EL (cell line): ENCODE results near the gene LRRC8D.

Experiments
- DNase-seq: peaks from one replicate; pipeline ENCODE4 v3.0.0-alpha.2; 2016

Gene LRRC8D

DNA sequence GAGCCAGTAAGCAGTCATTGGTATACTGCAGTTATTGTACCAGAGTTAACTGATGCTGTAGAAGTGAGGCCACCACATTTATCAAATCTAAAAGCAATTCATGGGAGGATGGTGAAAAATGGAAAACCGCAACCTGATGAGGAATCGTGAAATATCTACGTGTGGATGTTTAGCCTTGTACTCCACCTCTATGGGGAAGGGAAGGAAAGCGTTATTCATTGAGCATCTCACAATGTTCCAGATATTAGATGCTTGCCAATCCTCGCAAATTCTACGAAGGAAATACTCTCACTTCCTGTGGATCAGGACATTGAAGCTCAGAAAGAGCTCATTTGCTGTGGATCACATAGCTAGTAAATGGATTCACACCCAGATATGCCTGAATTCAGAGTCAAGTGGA is 77.3 kb downstream of the LRRC8D start:
- no peak for DNase-seq

DNA sequence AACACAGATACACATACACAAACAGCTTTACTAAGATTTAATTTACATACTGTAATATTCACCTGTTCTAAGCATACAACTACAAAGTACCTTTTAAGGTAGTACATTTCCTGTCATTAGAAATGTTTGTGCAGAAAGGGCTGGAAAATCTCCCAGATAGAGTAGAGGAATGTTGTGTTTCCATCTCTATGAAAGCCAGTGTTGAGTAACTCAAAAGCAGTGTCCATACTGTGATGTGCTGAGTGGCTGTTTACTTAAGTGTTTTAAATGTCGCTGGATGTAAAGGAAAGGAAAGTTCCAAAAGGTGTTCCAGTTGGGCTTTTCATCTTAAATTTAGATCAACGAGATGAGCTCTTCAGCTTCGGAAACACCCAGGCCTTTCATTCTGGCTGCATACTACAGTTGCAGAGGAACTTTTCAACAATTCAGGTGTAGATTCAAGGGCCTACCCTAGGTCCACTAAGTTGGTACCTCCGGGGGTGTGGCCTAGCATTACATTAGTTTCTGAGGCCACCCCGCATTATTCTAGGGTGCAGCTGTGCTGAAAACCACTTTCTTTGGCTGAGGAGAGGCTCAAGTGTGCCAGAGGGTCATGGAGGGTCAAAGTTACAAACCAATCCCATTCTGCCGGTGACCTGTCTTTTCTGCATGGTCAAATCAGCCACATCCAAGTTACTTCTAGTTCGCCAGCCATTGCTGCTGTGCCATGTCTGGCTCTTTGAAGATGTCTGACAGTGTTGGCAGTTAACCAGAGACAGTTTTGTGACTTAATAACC is 78.1 kb downstream of the LRRC8D start:
- no peak for DNase-seq

DNA sequence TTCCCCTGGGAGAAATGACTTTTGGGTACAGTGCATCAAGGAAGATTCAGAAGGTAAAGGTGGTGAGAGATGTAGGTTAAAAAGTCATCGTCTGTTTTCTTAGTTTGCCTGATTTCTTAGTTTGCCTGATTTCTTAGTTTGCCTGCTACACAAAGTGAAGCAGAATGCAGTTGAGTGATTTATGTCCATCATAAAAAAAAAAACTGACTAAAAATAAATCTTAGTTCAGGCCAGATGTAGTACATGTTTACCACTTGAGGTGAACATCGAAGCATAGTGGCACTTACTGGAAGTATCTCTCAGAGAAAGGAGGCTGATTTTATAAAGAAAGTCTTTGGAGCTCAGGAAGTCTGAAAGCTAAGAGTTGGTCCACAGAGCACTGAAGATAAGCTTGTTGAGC is 79.5 kb downstream of the LRRC8D start:
- DNase-seq, result no peak

DNA sequence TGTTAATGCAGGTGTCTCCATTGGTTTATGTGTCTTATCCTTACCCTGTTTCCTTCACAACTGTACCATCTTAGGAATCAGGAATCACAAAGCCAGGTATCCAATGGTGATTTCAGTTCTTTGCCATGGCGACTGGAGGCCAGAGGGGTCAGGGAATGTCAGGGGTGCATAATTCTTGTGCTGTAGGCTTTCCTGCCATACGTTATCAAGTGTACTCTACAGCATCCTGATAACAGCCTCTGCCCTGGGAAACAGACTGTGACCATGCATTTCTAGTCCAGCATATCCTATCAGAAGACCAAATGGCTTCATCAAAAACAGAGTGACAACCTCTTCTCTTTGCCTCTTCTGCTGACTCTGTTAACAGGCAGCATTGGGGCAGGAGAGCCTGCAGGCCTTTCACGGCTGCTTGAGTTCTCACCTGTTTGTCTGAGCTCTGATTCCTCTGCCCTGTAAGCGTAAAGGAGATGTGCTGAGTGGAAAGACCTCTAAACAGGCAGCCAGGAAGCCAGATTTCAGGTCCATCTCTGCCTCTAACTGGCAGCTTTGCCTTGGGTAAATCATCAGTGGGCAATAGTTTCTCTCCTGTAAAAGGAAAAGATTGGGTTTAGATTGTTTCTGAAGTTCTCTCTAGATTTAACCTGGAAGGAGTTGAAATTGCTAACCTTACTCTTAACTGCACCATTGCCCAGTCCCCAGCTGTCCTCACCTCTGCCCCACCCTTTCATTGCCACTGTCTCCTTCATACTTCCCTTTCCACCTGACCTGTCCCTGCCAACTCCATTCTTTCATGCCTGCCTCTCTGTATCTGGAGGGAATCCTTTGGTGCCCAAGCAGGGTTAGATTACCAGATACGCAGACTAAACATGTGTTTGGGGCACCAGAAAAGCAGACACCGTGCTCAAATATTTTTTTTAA is 80.2 kb downstream of the LRRC8D start:
- DNase-seq, result no peak

DNA sequence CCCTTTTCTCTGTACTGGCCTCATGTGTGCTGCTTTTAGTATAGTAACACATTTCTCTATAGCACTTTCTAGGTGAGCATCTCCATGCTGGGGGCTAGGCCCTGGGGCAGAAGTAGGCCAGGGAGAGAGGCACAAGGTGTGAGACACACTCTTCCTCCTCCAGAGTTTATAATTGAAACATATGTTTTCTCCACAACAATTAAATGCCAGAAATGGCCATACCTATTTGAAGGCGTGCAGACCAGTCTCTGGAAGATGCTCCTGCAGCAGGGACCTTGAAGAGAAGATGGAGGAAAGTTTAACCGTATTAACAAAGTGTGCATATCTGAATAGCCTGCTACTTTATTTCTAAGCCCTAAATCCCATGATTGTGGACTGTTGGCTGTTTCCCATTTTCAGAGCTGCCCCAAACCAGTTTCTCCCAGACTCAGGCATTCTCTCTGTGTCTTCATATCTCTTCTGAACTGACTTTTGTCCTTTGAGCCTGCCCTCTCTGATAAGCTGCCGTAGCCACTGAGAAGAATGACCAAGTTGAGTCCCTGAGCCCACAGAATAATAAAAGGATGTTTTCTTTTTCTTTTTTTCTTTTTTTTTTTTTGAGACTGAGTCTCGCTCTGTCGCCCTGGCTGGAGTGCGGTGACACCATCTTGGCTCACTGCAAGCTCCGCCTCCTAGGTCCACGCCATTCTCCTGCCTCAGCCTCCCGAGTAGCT is 81.3 kb downstream of the LRRC8D start:
- no peak for DNase-seq

DNA sequence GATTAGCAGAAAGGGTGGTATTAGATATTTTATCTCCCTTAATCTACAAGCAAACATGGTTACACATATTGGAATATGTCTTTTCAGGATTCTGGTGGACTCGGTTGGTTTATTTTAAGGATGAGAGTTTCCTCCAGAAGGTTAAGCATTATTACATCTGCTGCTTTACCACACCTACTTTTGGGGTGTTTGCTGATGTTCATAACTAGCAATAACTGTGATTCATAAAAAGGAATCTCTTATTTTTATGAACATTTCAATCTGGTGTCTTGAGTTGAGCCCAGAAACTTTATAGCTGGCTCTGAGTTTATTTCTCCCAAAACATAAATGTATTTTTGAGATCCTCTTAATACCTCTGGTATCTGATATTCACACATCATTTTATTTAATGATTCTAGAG is 82.7 kb downstream of the LRRC8D start:
- DNase-seq, result no peak

DNA sequence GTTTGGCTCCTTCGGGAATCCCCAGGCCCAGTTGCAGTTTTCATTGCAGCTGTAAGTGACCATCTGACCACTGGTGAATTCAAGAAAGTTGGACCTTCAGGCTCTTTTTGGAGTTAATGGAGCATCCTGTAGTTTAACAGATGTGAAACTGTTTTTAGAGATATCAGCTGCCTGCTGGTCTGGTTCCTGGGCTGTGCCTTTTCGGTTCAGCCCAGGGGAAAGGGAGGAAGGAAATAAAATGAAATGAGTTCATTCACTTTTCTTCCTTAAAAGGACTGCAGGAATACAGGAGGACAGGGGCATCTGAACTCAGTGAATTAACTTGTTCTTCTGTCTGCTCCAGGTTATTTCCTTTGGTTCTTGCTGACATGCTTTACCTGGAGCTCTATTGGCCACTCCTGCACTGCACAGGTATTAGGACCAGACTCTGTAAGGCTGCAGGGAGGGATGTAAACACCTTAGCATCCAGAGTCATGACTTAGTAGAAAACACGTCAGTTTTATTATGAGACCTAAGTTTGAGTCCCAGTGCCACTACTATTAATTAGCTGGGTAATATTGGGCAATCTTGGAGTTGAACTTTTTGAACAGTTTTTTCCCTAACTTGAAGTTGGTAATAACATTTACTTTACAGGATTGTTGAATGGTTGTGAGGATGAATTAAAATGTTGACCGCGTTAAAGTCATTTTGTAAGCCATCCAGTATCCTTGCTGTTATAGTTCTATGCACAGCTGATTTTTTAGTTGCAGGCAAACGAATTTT is 83.6 kb downstream of the LRRC8D start:
- no peak for DNase-seq

DNA sequence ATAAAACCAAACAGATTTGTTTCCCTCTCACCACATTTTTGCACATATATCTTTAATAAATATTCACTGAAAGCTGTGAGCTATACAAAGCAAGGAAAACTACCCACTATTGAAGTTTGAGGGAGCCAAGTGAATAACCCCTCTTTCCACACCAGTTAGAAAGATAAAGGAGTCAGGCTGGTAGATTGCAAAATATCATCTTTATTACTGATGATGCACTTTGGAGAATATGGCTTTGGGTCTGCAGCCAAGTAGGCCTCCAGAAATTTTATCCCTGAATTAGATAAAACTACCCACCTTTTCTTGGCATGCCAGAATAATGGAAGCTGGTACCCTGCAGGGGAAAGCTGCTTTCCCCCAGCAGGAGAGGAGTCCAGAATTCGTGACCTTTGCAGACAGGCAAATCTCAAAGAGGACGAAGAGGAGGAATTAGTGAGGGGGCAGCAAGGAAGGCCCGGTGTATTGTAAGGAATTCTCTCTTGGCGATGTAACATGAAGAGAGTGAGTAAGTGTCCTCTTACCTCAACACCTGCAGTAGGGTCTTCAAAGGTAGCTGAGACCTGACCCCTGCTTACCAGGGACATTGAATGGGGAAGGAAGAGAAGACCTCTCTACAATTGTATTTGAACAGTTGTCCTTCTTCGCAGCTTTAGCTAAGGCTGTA is 84.7 kb downstream of the LRRC8D start:
- DNase-seq, result no peak

DNA sequence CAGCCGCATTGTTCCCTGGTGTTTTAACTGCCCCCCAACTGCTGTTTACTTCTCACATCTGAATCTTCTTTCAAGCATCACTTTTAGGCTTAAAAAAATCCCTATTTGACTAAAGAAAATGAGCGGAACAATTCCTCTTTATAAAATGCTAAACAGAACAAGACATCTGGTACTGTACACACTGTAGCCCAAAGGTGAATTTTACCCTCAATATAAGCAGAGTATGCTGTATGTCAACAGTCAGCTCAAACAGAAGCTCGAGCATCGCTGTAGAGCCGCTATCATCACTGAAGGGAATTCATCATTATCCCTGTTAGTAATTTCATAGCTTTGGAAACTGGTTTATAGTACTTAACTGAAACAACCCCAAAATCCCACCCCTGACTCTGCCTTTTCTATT is 85.3 kb downstream of the LRRC8D start:
- no peak for DNase-seq

DNA sequence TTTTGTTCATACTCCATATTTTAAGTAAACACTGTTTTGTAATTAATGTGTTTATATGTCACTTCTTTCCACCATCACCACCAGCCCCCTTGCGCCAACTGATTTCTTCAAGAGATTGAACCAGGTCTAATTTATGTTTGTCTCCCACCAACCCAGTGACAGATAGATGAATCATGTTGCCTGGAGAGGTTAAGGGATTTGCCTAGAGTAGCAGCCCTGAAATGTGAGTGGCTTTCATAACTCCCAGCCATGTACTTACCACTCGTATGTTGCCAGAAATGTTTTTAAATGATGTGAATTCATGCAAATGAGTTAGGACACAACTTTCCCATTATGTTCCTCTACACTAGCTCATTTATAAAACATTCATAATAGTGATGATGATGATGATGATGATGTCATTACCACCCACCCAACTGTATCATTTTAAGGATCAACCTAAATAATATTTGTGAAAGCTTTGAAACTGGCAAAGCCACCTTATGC is 86.9 kb downstream of the LRRC8D start:
- DNase-seq, result peak; percentile 88

DNA sequence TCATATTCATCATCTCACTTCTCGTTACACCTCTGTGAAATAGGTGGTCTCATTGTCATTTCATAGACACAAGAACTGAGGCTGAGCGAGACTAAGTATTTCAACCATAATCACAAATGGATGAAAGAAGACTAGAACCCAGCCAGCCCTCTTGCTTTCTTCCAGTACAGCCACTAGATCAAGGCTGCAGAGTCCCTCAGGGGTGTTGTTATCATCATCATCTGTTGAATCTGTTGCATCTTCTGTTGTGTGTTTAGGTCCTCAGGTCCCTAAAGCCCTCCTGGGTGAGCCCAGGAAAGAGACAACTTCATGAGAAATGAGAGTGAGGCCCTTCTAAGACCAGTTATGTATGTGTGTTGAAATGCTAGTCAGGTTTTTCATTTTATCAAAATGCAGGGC is 87.4 kb downstream of the LRRC8D start:
- no peak for DNase-seq

DNA sequence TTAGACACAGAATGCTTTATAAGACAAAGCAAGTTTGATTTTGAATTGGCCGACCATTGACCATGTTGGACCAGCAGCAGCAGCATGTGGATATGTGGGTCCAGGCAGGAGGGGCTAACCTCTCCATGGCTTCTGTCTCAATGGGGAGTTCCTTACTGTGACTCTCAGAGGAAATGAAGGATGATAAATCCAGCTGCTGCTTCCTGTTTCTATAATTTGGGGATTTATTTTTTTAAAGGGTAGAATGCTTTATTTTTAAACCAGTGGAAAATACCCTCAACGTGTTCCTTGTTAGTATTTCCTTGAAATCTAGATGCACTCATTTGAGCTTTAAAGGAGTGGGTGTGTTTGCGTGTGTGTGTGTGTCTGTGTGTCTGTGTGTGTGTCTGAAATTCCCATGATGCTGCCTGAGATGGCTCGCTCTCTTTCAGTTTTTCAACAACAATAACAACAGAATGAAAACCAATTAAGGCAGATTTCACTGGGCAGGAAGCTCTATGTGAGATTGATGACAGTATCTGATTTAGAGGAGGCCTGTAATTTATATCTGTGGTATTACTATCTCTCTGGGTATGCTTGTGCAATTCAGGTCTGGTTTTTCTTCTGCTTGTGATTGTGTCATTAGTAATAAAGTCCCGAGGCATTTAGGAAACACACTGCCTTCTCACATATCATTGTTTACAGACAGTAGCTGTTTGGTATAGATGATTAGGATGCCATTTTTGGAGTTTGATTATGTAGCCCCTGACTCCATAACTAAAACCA is 88.0 kb downstream of the LRRC8D start:
- DNase-seq, result peak; percentile 84

DNA sequence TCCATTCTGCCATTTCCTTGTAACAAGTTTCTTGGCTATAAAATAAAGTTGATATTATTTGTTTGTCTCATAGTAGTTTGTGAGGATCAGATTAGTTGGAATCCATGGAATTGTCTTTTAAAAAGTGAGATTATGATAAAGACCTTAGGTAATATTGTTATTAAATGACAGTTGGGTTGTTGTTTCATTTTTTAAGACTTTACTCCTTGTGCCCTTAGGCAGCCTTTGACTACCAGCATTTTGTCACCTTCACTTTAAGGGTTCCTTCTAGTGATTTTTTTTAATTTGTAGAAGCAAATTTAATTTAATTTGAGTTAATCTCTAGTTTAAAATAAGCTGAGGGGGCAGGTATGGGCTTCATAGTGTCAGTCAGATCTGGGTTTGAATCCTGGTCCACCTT is 89.4 kb downstream of the LRRC8D start:
- DNase-seq, result no peak

DNA sequence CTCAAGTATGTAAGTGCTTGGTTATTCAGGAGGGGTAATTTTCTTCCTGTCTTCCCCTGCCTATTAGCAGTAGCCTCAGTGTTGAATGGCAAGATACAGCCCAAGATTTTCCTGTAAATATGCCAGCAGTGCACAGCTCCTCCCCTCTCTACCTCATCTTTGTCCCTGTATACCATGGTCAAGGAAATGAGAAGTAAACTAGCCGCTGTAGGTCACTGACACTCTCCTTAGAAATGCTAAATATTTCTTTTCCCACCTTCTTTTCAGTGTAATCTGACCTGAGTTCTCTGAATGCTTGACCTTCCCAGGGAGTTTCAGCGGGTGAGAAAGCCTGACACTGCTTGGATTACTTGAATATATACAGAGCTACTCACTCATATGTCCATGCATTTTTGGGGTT is 89.9 kb downstream of the LRRC8D start:
- DNase-seq, result peak; percentile 96

DNA sequence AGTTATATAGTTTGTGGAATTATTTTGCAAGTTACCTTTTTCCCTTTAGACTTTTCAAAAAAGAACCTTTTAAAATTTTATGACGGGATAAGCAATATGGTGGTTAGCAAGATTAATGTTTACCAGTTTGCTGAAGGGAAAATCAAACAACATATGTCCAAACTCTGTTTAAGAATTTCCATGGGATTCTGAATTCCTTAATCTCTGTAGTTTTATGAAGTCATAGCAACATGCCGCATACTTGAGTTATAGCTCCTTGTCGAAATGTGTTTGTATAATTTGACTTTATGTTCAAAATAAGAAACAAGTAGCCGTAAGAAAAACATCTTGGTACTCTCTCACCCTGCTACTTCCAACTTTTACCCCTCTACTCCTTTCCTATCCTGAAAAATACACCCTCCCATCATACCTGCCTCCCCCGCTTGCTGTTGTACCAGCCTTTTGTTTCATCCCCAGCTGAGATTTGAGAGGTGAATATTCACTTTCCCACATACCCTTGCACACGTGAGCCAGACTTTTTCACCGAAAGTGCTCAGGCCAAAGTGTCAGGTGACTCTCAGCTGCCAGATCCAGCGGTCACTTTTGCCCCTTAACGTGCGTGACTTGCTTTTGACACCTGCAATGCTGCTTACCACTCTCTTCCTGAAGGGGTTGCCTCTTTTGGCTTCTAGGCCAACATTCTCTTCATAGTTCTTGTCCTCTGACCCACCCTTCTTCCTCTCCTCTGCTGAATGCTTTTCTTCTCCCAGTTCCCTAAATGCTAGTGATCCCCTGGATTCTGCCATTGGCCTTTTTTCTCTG is 90.6 kb downstream of the LRRC8D start:
- DNase-seq, result no peak

DNA sequence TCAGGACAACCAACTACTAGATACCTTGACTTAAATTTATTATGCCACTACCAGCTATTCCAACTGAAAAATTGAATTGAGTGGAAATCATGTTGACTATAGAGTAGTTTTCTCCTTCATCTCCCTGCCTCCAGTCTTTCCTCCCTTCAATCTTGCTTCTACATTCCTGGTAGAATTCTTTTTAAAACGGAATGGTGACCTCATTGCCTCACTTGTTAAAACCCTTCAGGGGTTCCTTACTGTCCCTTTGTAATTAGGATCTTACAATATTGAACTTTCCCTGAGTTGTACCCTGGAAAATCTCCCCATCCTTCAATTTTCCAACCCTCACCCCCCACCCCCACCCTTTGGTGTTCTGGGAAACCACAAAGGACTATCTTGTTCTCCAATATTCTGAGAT is 91.2 kb downstream of the LRRC8D start:
- peak; percentile 64 for DNase-seq

DNA sequence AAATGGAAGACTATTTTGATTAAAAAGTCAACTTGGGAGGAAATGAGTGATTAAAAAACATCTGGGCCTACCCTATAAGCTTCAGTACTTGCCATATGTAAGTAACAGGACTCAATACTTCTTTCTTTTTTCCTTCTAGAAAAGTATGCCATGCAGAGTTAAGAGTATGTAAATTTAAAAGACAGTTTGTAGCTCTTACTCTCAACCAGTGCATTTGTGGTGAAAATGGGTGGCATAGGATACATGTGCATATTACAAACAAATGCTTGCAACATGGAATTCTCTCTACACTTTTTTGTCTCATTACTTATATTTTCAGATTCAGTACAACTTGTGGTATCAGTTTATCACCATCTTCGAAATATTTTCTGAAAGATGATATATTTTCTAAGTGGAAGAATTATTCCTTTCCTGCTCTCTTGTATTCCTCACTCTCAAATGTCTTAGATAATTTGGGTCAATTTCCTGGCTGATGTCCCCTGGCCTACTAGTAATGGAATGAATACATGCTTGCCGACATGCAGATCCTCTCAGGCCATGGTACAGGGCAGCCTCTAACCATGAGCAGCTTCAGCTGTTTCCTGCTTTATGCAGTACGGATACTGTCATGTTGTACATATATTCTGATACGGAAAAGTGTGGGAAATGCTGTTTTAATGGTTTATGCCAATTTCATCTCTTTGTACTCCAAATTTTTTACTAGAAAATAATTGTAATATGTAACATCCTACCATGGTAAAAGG is 92.7 kb downstream of the LRRC8D start:
- DNase-seq, result no peak

DNA sequence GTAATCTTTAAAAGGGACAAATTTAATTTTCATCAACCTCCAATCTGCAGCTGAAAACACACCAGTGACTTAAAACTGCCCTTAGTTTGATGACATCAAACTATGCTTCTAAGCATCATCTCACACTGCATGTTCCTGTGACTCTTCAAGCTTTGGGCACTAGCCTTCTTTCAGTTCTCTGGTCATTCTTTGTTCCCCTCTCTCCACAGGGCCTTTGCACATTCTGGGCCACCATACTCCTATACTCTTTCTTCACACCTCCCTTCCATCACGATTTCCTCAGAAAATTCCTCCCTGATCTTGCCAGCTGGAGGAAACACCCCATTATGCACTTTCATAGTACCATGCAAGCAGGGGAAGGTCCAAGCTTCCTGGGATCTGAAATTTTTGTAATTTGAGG is 96.5 kb downstream of the LRRC8D start:
- DNase-seq, result no peak

DNA sequence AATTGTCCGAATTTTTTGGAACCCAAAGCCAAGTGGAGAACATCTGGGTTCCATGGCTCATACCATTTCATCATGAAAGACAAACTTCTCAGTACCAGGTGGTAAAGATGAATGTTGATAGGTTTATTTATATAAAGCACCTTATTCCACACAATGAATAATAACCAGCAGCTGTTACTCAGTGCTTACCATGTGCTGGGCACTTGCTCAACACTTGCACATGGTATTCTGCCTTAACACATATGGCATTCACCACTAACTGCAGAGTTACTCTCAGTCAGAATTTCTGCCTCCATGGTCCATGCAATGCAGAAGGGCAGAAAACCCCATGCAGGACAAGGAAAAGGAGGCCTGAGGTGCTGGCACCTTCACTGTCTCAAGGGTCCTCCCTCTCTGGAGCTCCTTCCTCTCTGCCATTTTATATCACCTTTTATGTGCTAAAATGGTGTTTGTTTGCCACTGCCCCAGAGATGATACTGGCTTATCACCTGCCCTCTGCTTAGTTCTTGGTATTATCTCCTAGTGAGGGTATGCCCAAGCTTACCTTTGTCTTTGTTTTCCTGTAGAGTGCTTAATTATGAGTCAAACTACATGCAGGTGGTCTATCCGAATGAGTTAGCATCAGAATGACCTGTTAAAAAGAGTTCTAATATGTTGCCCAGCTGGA is 97.4 kb downstream of the LRRC8D start:
- DNase-seq, result no peak
